Endothelial cell of umbilical vein (primary cell): ENCODE data around the gene CCDC190. TPM values are rescaled to one million over a fixed set of nuclear protein-coding genes. Genes with fewer than 3 reads are reported as not detected.

Experiments
- BruUV-seq: library from RNA; stranded (reverse); fragments of 400-500 nt; replicated peaks from 2 replicates; lab custom pipeline; 2021; lab: Mats Ljungman, UMichigan
- CTCF ChIA-PET: fragments of 300-600, 350-600 bp; sonication (Branson Sonifier 250); formaldehyde crosslinking; loops from one replicate; lab custom pipeline; 2021; ENCODE audit warnings: antibody characterized with exemption, inconsistent platforms; lab: Charles Lee
- POLR2A ChIA-PET: fragments of 300-600, 350-600 bp; sonication (Branson Sonifier 250); formaldehyde crosslinking; loops from one replicate; lab custom pipeline; 2021; ENCODE audit warnings: antibody characterized with exemption, inconsistent platforms; lab: Charles Lee
- DNase-seq: peaks from one replicate; pipeline ENCODE4 v3.0.0-alpha.2; 2011; ENCODE audit warnings: low read depth, low spot score
- FAIRE-seq: peaks from 2 replicates; lab custom pipeline; 2011; peaks lifted over from hg19 to GRCh38; lab: Jason Lieb, UNC
- H2AFZ ChIP-seq: 2 replicates; pipeline ENCODE4 v1.6.0; 2012; ENCODE audit warnings: low read depth, low read length, control low read depth, inconsistent platforms
- H3K27ac ChIP-seq: 2 replicates; pipeline ENCODE4 v1.5.1; 2011; ENCODE audit warnings: low read depth, mild to moderate bottlenecking, control low read depth, low read length, moderate library complexity; ENCODE audit not compliant: insufficient read depth
- H3K27me3 ChIP-seq, 2 experiments: 2 replicates each; pipeline versions ENCODE4 v1.6.0 to v1.6.1; 2011; ENCODE audit warnings: low read length in 2 of 2, mixed read lengths in 1 of 2; ENCODE audit not compliant: control insufficient read depth in 2 of 2, insufficient read depth in 2 of 2
- H3K36me3 ChIP-seq, 2 experiments: 2 replicates in 1 of 2; 3 replicates in 1 of 2; pipeline ENCODE4 v1.5.1; 2011; ENCODE audit warnings: low read length in 2 of 2, mild to moderate bottlenecking in 1 of 2, moderate library complexity in 1 of 2; ENCODE audit not compliant: control insufficient read depth in 2 of 2, insufficient read depth in 2 of 2; ENCODE audit errors: extremely low read depth in 1 of 2
- H3K4me1 ChIP-seq: 3 replicates; pipeline ENCODE4 v1.5.1; 2011; ENCODE audit warnings: mild to moderate bottlenecking, low read length; ENCODE audit not compliant: control insufficient read depth, insufficient read depth; ENCODE audit errors: extremely low read depth
- H3K4me2 ChIP-seq: 2 replicates; pipeline ENCODE4 v1.6.1; 2011; ENCODE audit warnings: low read length, control low read depth, mixed read lengths; ENCODE audit not compliant: insufficient read depth
- H3K4me3 ChIP-seq, 3 experiments: fragments of 200-600 bp in 1 of 3; sonication (generic), shearing (Covaris generic) in 1 of 3; replicated peaks in 1 of 3; 2 replicates each; pipeline ENCODE4 v1.5.1; 2011 to 2016; ENCODE audit warnings: control low read depth in 3 of 3, low read length in 3 of 3, mild to moderate bottlenecking in 2 of 3, inconsistent platforms in 1 of 3, low read depth in 1 of 3, moderate library complexity in 1 of 3; ENCODE audit not compliant: insufficient read depth in 1 of 3
- H3K79me2 ChIP-seq: 2 replicates; pipeline ENCODE4 v1.6.0; 2012; ENCODE audit warnings: low read length, inconsistent platforms; ENCODE audit not compliant: control insufficient read depth, insufficient read depth
- H3K9ac ChIP-seq: replicated peaks from 2 replicates; pipeline ENCODE3; 2011; ENCODE audit warnings: low read length, control low read depth; ENCODE audit not compliant: insufficient read depth; ENCODE audit errors: extremely low read depth
- H3K9me1 ChIP-seq: replicated peaks from 3 replicates; pipeline ENCODE4 v1.6.0; 2011; ENCODE audit warnings: mild to moderate bottlenecking, low read length; ENCODE audit not compliant: control insufficient read depth, insufficient read depth; ENCODE audit errors: extremely low read depth
- H3K9me3 ChIP-seq: replicated peaks from 2 replicates; pipeline ENCODE4 v1.5.1; 2012; ENCODE audit warnings: low read length, inconsistent platforms; ENCODE audit not compliant: control insufficient read depth, insufficient read depth
- H4K20me1 ChIP-seq: replicated peaks from 2 replicates; pipeline ENCODE3; 2011; ENCODE audit warnings: mild to moderate bottlenecking, low read length; ENCODE audit not compliant: control insufficient read depth, insufficient read depth; ENCODE audit errors: extremely low read depth
- EZH2 ChIP-seq: IDR thresholded peaks from 2 replicates; pipeline ENCODE4 v1.6.1; 2012; ENCODE audit warnings: borderline replicate concordance, low read depth, mild to moderate bottlenecking, moderate library complexity, low read length, inconsistent platforms; ENCODE audit not compliant: severe bottlenecking
- FOS ChIP-seq: IDR thresholded peaks from 2 replicates; pipeline ENCODE4 v1.6.1; 2011; ENCODE audit warnings: mild to moderate bottlenecking, low read length, moderate library complexity, borderline replicate concordance; ENCODE audit not compliant: insufficient read depth
- GATA2 ChIP-seq: IDR thresholded peaks from 2 replicates; pipeline ENCODE4 v1.7.0; 2011; ENCODE audit warnings: low read depth, mild to moderate bottlenecking, moderate library complexity, mixed read lengths, low read length; ENCODE audit not compliant: insufficient read length, insufficient read depth
- JUN ChIP-seq: IDR thresholded peaks from 2 replicates; pipeline ENCODE4 v1.6.1; 2011; ENCODE audit warnings: borderline replicate concordance, low read depth; ENCODE audit not compliant: insufficient read length, insufficient read depth
- MYC ChIP-seq: IDR thresholded peaks from one replicate; pipeline ENCODE4 v1.6.1; 2011; ENCODE audit warnings: mild to moderate bottlenecking, low read depth, low read length
- POLR2A ChIP-seq: IDR thresholded peaks from 2 replicates; pipeline ENCODE4 v1.6.1; 2012; ENCODE audit warnings: low read depth, mild to moderate bottlenecking, control low read depth, low read length
- POLR2AphosphoS5 ChIP-seq: IDR thresholded peaks from 2 replicates; pipeline ENCODE4 v1.6.1; 2012; ENCODE audit warnings: low read depth, mild to moderate bottlenecking, control low read depth, low read length, moderate library complexity; ENCODE audit not compliant: insufficient read depth
- dilution Hi-C: fragments of 300-500 bp; cut with MboI; formaldehyde crosslinking; loops from one replicate; pipeline ENCODE4 v1.15.0; 2019; ENCODE audit warnings: low sequenced_read_pairs; ENCODE audit not compliant: extremely low pct_ligation_motif_present
- intact Hi-C: fragments of 100-400 bp; cut with micrococcal nuclease; formaldehyde crosslinking; loops from one replicate; pipeline ENCODE4 v1.10.0; 2022
- polyA plus RNA-seq, 4 experiments: library from polyadenylated mRNA; depleted of rRNA in 3 of 4; stranded (reverse) in 3 of 4; unstranded in 1 of 4; fragments of >200 nt; gene quantifications; 2 replicates each; pipeline versions ENCODE4 v1.2.1 to v1.2.3, GENCODE V29; 2011 to 2012; ENCODE audit warnings: missing spikeins in 1 of 4
- total RNA-seq: library from RNA; stranded (reverse); gene quantifications from 2 replicates; pipeline ENCODE4 v1.2.3, GENCODE V29; 2021
- TF ChIP-seq, protein P1 (sequence below): IDR thresholded peaks from 2 replicates; pipeline ENCODE4 v1.6.1; 2011; ENCODE audit not compliant: insufficient read depth, insufficient read length
- TF ChIP-seq, protein P2 (sequence below), 2 donors: IDR thresholded peaks; 1 replicate in 1 of 2; 2 replicates in 1 of 2; pipeline ENCODE4 v1.5.1; 2011; ENCODE audit warnings: low read length in 2 of 2, mild to moderate bottlenecking in 2 of 2, moderate library complexity in 2 of 2, control low read depth in 1 of 2, inconsistent platforms in 1 of 2, low read depth in 1 of 2; ENCODE audit not compliant: insufficient read depth in 1 of 2; ENCODE audit errors: extremely low read depth in 1 of 2

The CCDC190 gene
- total and polyA plus RNA-seq, 2 donors (not counting 3 experiments of a cell fraction or from before 2014, with no cell fraction given), result 3.7 to 9.0 TPM

DNA sequence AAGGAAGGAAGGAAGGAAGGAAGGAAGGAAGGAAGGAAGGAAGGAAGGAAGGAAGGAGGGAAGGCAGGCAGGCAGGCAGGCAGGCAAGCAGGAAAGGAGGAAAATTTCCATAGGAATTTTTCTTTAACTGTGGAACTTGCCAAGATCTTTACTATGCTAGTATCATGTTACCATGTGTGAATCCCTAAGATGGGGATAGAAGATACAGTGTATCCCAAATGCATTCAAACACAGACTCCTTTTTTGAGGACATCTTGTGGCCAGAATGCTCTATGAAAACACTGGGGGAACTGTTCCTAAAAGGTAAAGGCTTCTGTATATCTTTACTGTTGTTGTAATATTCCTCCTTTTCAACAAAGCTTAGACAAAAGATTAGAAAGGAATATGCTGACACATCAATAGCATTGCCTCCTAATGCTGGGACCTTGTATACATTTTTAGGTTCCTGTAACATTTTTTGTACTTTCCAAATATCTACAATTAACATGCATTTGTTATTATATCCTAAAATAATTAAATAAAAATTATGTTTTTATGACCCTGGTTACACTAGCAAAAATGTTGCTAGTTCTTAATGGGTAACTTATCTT, 20.6 kb downstream of the CCDC190 start:
- no peaks in the 10 kb centered on the region for H3K27me3 ChIP-seq
- no peaks in the 10 kb centered on the region for H3K9me1 ChIP-seq
- intact Hi-C loops, result loop anchor here (10.0 kb wide), 1 partner anchor 694 kb away; no protein-coding TSS in a partner anchor
- DNase-seq (no peak), FAIRE-seq (no peak)
- H3K36me3 ChIP-seq, result no peaks in the 10 kb centered on the region
- H3K4me3 ChIP-seq, result no peak overlapping the region
- ChIA-PET CTCF (no interaction called here), POLR2A (no interaction called here)
- H3K9me3 ChIP-seq, result no peaks in the 10 kb centered on the region
- no peaks in the 10 kb centered on the region for H4K20me1 ChIP-seq
- no peaks in the 10 kb centered on the region for H3K4me1 ChIP-seq
- H2AFZ ChIP-seq, result no peak overlapping the region
- no peaks in the 10 kb centered on the region for H3K79me2 ChIP-seq
- dilution Hi-C loops, result no loop called here
- no TSS peak for BruUV-seq
- no peak overlapping the region for H3K4me2 ChIP-seq
- no peak overlapping the region for H3K27ac ChIP-seq
- TF ChIP-seq, protein P1, sequence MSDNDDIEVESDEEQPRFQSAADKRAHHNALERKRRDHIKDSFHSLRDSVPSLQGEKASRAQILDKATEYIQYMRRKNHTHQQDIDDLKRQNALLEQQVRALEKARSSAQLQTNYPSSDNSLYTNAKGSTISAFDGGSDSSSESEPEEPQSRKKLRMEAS, result no peak
- no peak overlapping the region for H3K9ac ChIP-seq

DNA sequence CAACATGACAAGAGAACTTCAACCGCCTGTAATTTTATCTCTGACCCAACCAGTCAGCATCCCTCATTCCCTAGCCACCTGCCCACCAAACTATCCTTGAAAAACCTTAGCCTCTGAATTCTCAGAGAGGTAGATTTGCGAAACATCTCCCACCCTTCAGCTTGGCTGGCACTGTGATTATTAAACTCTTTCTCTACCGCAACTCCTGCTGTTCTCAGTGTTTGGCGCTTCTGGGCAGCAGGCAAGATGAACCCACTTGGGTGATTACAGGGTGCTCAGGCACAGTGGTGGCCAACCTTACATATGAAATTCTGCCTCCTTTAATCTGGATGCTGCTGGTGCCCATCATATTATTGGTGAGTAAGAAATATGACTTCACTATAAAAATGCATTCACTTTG, 22.1 kb downstream of the CCDC190 start:
- H3K9me1 ChIP-seq, result no peaks in the 10 kb centered on the region
- H3K27me3 ChIP-seq, result no peaks in the 10 kb centered on the region
- no peak overlapping the region for H3K27ac ChIP-seq
- no peaks in the 10 kb centered on the region for H4K20me1 ChIP-seq
- intact Hi-C loops, result no loop called here
- FAIRE-seq (no peak), DNase-seq (no peak)
- no peaks in the 10 kb centered on the region for H3K9me3 ChIP-seq
- TF ChIP-seq JUN (no peak), FOS (no peak), POLR2AphosphoS5 (no peak), GATA2 (no peak), EZH2 (no peak), POLR2A (no peak), MYC (no peak)
- TF ChIP-seq, protein P1, result no peak
- TF ChIP-seq, protein P2, sequence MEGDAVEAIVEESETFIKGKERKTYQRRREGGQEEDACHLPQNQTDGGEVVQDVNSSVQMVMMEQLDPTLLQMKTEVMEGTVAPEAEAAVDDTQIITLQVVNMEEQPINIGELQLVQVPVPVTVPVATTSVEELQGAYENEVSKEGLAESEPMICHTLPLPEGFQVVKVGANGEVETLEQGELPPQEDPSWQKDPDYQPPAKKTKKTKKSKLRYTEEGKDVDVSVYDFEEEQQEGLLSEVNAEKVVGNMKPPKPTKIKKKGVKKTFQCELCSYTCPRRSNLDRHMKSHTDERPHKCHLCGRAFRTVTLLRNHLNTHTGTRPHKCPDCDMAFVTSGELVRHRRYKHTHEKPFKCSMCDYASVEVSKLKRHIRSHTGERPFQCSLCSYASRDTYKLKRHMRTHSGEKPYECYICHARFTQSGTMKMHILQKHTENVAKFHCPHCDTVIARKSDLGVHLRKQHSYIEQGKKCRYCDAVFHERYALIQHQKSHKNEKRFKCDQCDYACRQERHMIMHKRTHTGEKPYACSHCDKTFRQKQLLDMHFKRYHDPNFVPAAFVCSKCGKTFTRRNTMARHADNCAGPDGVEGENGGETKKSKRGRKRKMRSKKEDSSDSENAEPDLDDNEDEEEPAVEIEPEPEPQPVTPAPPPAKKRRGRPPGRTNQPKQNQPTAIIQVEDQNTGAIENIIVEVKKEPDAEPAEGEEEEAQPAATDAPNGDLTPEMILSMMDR (IDR thresholded peaks at IDR 0.05; ENCODE audit: extremely low read depth in 1 of 2, insufficient read depth in 1 of 2, low read depth in 1 of 2, low read length in 2 of 2), result no peak
- H3K4me1 ChIP-seq, result no peaks in the 10 kb centered on the region
- no peak overlapping the region for H3K4me3 ChIP-seq
- no peaks in the 10 kb centered on the region for H3K36me3 ChIP-seq
- H3K79me2 ChIP-seq, result no peaks in the 10 kb centered on the region
- ChIA-PET POLR2A (no interaction called here), CTCF (no interaction called here)
- no TSS peak for BruUV-seq
- no peak overlapping the region for H3K9ac ChIP-seq
- dilution Hi-C loops, result no loop called here
- no peak overlapping the region for H2AFZ ChIP-seq
- no peak overlapping the region for H3K4me2 ChIP-seq
